GM12865 (cell line): ENCODE measurements around the gene CDC25C.

ENCODE experiments used
- DNase-seq: peaks from one replicate; pipeline ENCODE4 v3.0.0; 2010; ENCODE audit warnings: low read depth
- H3K4me3 ChIP-seq: 2 replicates; pipeline ENCODE4 v1.5.1; 2011; ENCODE audit warnings: mild to moderate bottlenecking, low read depth, low read length, control low read depth
- TF ChIP-seq, protein P1 (sequence below): IDR thresholded peaks from 2 replicates; pipeline ENCODE4 v1.5.1; 2011; ENCODE audit warnings: low read length, control low read depth, low read depth, inconsistent platforms; ENCODE audit not compliant: insufficient read depth; ENCODE audit errors: missing control alignments

The CDC25C gene

DNA sequence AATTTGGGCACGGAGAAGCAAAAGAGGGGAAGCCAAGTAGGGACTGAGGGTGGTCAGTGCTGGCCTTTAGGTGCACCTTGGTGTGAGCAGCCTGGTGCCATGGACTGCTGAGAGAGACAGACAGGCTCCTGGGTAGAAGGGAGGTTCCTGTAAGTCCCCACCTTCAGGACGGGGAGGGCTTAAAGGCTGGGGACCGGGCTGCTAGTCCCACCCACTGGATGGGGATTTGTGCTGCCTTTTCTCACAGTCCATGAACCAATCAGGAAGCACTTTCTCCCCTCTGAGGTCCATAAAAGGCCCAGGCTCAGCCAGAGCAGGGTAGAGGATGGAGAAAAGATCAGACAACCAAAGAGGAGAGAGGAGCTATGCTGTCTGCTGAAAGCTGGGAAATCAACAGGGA lies 15.2 kb downstream of the CDC25C start:
- H3K4me3 ChIP-seq, result no peak overlapping the region
- DNase-seq, result no peak
- TF ChIP-seq, protein P1, sequence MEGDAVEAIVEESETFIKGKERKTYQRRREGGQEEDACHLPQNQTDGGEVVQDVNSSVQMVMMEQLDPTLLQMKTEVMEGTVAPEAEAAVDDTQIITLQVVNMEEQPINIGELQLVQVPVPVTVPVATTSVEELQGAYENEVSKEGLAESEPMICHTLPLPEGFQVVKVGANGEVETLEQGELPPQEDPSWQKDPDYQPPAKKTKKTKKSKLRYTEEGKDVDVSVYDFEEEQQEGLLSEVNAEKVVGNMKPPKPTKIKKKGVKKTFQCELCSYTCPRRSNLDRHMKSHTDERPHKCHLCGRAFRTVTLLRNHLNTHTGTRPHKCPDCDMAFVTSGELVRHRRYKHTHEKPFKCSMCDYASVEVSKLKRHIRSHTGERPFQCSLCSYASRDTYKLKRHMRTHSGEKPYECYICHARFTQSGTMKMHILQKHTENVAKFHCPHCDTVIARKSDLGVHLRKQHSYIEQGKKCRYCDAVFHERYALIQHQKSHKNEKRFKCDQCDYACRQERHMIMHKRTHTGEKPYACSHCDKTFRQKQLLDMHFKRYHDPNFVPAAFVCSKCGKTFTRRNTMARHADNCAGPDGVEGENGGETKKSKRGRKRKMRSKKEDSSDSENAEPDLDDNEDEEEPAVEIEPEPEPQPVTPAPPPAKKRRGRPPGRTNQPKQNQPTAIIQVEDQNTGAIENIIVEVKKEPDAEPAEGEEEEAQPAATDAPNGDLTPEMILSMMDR, result no peak

DNA sequence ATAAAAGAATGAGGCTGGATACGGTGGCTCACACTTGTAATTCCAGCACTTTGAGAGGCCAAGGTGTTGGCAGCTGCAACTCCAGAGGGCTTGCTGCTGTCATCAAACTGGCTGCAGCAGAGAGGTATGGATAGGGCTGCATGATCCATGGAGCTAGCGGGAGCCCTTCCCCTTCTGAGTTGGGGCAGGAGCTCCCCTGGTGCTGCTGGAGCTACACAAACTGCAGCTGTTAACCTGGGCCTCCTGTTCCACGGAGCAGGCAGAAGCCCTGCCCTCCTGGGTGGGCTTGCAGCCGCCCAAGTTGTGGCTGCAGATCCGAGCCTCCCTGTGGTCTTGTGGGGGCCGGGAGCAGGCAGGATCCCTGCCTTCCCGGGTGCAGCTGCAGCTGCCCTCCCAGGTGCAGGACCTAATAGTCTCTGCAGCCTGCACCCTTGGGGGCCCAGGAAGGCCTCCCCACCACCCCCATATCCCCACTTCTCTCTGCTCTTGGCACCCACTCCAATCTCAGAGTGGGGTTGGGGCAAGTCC lies 15.8 kb downstream of the CDC25C start:
- no peak for DNase-seq
- TF ChIP-seq, protein P1, result no peak
- no peak overlapping the region for H3K4me3 ChIP-seq

- DNase-seq, result peak; percentile 6
These were observed 25.8 kb downstream of the CDC25C start for GRCh38 chr5:138305797-138306196.

GRCh38 chr5:138303372-138303771 lies 28.2 kb downstream of the CDC25C start:
- DNase-seq, result no peak
- TF ChIP-seq, protein P1, result no peak
- no peak overlapping the region for H3K4me3 ChIP-seq

More at GRCh38 chr5:138305797-138306196, 25.8 kb downstream of the CDC25C start:
- TF ChIP-seq, protein P1, result no peak
- no peak overlapping the region for H3K4me3 ChIP-seq

DNA sequence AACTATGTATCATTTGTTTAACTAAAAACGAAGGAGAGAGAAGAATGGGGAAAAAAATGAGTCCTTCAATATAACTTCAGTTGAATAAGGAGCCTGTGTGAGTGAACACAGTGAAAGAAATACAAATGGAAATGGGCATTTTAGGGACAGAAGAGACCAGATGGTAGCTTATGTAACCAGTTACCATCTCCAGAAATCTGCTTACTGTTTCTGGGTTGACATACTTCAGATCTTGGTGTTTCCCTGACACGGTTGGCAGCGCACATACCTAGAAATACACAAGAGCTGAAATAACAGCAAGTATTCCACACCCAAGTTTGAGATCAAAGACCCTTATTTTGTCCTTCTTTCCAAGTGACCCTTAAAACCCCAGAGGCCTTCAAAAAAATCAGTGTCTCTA lies 42.3 kb downstream of the CDC25C start:
- TF ChIP-seq, protein P1, result no peak
- DNase-seq, result no peak
- H3K4me3 ChIP-seq, result no peak overlapping the region

GRCh38 chr5:138287246-138287645 lies 44.4 kb downstream of the CDC25C start:
- TF ChIP-seq, protein P1, result no peak
- DNase-seq, result no peak
- no peak overlapping the region for H3K4me3 ChIP-seq
